Neuron (in vitro differentiated cells): ENCODE measurements around the gene AARSD1.
"Not testable (repeated sequence)": the region's sequence is repeated elsewhere in the genome, so short reads cannot be mapped to it uniquely, and the experiment has no call there.

Experiments used
- H2AFZ ChIP-seq: one replicate; pipeline ENCODE4 v1.6.1; 2013; ENCODE audit warnings: low read depth, mild to moderate bottlenecking, inconsistent platforms, low read length, moderate library complexity
- H3K27me3 ChIP-seq: one replicate; pipeline ENCODE4 v1.6.1; 2013; ENCODE audit warnings: low read length; ENCODE audit not compliant: insufficient read depth
- H3K36me3 ChIP-seq: one replicate; pipeline ENCODE4 v1.6.1; 2013; ENCODE audit warnings: low read length; ENCODE audit not compliant: insufficient read depth
- H3K4me1 ChIP-seq: one replicate; pipeline ENCODE4 v1.6.1; 2013; ENCODE audit warnings: low read length; ENCODE audit not compliant: insufficient read depth
- H3K4me3 ChIP-seq: 2 replicates; pipeline ENCODE4 v1.5.1; 2013; ENCODE audit warnings: mild to moderate bottlenecking, low read length, moderate library complexity
- H3K9me3 ChIP-seq: one replicate; pipeline ENCODE4 v1.6.1; 2013; ENCODE audit warnings: low read length

The AARSD1 gene

GRCh38 chr17:42920922-42921321 lies 43.3 kb downstream of the AARSD1 start:
- no peak overlapping the region for H2AFZ ChIP-seq
- peaks cover 18% of the 10 kb centered on the region for H3K27me3 ChIP-seq

GRCh38 chr17:42920106-42920900 lies 44.0 kb downstream of the AARSD1 start:
- Histone ChIP-seq H3K27me3 (peaks cover 18% of the 10 kb centered on the region), H3K36me3 (no peaks in the 10 kb centered on the region), H3K9me3 (peaks cover 4% of the 10 kb centered on the region), H2AFZ (no peak overlapping the region), H3K4me1 (no peaks in the 10 kb centered on the region), H3K4me3 (no peak overlapping the region)

More at GRCh38 chr17:42920922-42921321, 43.3 kb downstream of the AARSD1 start:
- H3K9me3 ChIP-seq = peaks cover 4% of the 10 kb centered on the region
- no peaks in the 10 kb centered on the region for H3K36me3 ChIP-seq
- no peaks in the 10 kb centered on the region for H3K4me1 ChIP-seq
- H3K4me3 ChIP-seq = no peak overlapping the region

- H3K9me3 ChIP-seq, H3K36me3 ChIP-seq, H3K4me3 ChIP-seq, H3K4me1 ChIP-seq, H2AFZ ChIP-seq: not testable (repeated sequence)
- peaks cover 18% of the 10 kb centered on the region for H3K27me3 ChIP-seq
These were observed 44.7 kb downstream of the AARSD1 start for GRCh38 chr17:42919522-42920077.

GRCh38 chr17:42918902-42919521 lies 45.2 kb downstream of the AARSD1 start:
- no peaks in the 10 kb centered on the region for H3K36me3 ChIP-seq
- no peak overlapping the region for H2AFZ ChIP-seq
- H3K4me1 ChIP-seq = no peaks in the 10 kb centered on the region
- peaks cover 18% of the 10 kb centered on the region for H3K27me3 ChIP-seq
- H3K9me3 ChIP-seq = peaks cover 4% of the 10 kb centered on the region
- no peak overlapping the region for H3K4me3 ChIP-seq

- H3K27me3 ChIP-seq = peaks cover 8% of the 10 kb centered on the region
These were observed 47.0 kb downstream of the AARSD1 start for GRCh38 chr17:42917236-42917603.

GRCh38 chr17:42916388-42917235 lies 47.6 kb downstream of the AARSD1 start:
- H3K36me3 ChIP-seq, H3K4me3 ChIP-seq, H3K9me3 ChIP-seq, H3K27me3 ChIP-seq, H3K4me1 ChIP-seq, H2AFZ ChIP-seq: not testable (repeated sequence)

More at GRCh38 chr17:42917236-42917603, 47.0 kb downstream of the AARSD1 start:
- Histone ChIP-seq H2AFZ (no peak overlapping the region), H3K9me3 (peaks cover 4% of the 10 kb centered on the region), H3K4me1 (no peaks in the 10 kb centered on the region), H3K36me3 (no peaks in the 10 kb centered on the region), H3K4me3 (no peak overlapping the region)

GRCh38 chr17:42915288-42915687 lies 49.0 kb downstream of the AARSD1 start:
- not testable (repeated sequence) for H3K27me3 ChIP-seq, H2AFZ ChIP-seq, H3K4me3 ChIP-seq, H3K4me1 ChIP-seq, H3K9me3 ChIP-seq, H3K36me3 ChIP-seq

GRCh38 chr17:42913981-42914617 lies 50.2 kb downstream of the AARSD1 start:
- no peaks in the 10 kb centered on the region for H3K36me3 ChIP-seq
- H3K9me3 ChIP-seq = peaks cover 4% of the 10 kb centered on the region
- H3K4me3 ChIP-seq = no peak overlapping the region
- no peaks in the 10 kb centered on the region for H3K4me1 ChIP-seq
- H3K27me3 ChIP-seq = peaks cover 4% of the 10 kb centered on the region
- no peak overlapping the region for H2AFZ ChIP-seq

GRCh38 chr17:42913522-42913921 lies 50.7 kb downstream of the AARSD1 start:
- no peak overlapping the region for H2AFZ ChIP-seq
- no peak overlapping the region for H3K4me3 ChIP-seq
- no peaks in the 10 kb centered on the region for H3K27me3 ChIP-seq
- H3K9me3 ChIP-seq = peaks cover 4% of the 10 kb centered on the region
- H3K4me1 ChIP-seq = no peaks in the 10 kb centered on the region
- H3K36me3 ChIP-seq = no peaks in the 10 kb centered on the region

GRCh38 chr17:42908872-42909700 lies 55.2 kb downstream of the AARSD1 start:
- H3K27me3 ChIP-seq = peaks cover 8% of the 10 kb centered on the region

GRCh38 chr17:42906772-42907446 lies 57.3 kb downstream of the AARSD1 start:
- Histone ChIP-seq H3K4me1 (no peaks in the 10 kb centered on the region), H2AFZ (no peak overlapping the region), H3K27me3 (peaks cover 8% of the 10 kb centered on the region), H3K4me3 (no peak overlapping the region), H3K36me3 (no peaks in the 10 kb centered on the region), H3K9me3 (no peaks in the 10 kb centered on the region)

More at GRCh38 chr17:42908872-42909700, 55.2 kb downstream of the AARSD1 start:
- no peak overlapping the region for H3K4me3 ChIP-seq
- H3K36me3 ChIP-seq = no peaks in the 10 kb centered on the region
- no peak overlapping the region for H2AFZ ChIP-seq
- H3K9me3 ChIP-seq = no peaks in the 10 kb centered on the region
- no peaks in the 10 kb centered on the region for H3K4me1 ChIP-seq
